PFSK-1 (cell line): ENCODE results near the gene PRPF8.

ENCODE experiments used
- SIN3A ChIP-seq: IDR thresholded peaks from 2 replicates; pipeline ENCODE4 v1.6.1; 2012; ENCODE audit warnings: mild to moderate bottlenecking, low read length, moderate library complexity, borderline replicate concordance; ENCODE audit not compliant: insufficient read depth
- TAF1 ChIP-seq: IDR thresholded peaks from 2 replicates; pipeline ENCODE4 v1.6.1; 2012; ENCODE audit warnings: low read length, control low read depth, borderline replicate concordance; ENCODE audit not compliant: insufficient read depth

DNA sequence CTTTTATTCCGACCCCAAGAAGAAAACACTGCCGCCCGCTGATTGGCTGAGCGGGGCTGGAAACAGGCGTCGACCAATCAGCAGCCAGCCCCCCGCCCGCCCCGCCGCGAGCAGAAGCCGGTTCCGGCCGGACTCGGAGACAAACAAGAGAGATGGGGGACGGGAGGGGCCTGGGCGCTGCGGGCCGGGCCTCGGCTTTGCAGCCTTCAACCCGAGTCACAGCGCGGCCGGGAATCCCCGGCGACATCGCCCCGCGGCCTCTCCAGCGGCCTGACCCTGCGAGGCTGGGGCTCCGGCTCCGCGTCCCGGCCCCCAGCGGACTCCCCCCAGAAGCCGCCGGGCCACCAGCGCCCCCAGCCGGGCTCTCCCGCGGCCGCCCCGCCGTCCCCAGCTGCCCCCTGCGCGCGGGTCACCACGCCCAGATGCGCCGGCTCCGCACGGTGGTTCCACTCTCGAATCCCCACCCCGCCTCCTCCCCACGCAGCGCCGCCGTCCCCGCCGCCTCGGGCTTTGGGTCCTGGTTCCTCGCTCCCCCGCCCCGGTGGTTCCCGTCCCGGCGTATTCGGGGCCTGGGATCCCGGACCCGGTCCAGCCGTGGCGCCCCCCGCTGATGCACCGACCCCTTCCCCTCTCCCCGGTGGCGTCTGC, 55.7 kb downstream of the PRPF8 start:
- TF ChIP-seq SIN3A = 0 out of 2 replicates have a peak, but pooled peaks have one; percentile 40
- no peak for TF ChIP-seq TAF1
